ENCODE measurements around the gene GABBR2. TPM values are rescaled to one million over a fixed set of nuclear protein-coding genes. Genes with fewer than 3 reads are reported as not detected.

GABBR2 gene
- polyA plus RNA-seq, 1 of the 3 experiments (the other 2 are of a cell fraction), result not detected

GRCh38 chr9:98627296-98627695, 81.4 kb downstream of the GABBR2 start:
- no peaks in the 10 kb centered on the region for H3K79me2 ChIP-seq (ENCODE audit: insufficient read depth)
- H3K9me2 ChIP-seq, result no peaks in the 10 kb centered on the region
- ChIA-PET POLR2A (no interaction called here), CTCF (interaction anchor here (1.1 kb wide), 1 partner anchor 10 kb away, joined by 7 read pairs; no protein-coding TSS in a partner anchor)
- no peak overlapping the region for H3K9ac ChIP-seq
- no peak overlapping the region for H2AFZ ChIP-seq (ENCODE audit: low read depth)
- peaks cover 15% of the 10 kb centered on the region; the same call in 1 of the 2 replicates for H3K27me3 ChIP-seq (ENCODE audit: insufficient read depth)
- no peaks in the 10 kb centered on the region for H3K4me1 ChIP-seq (ENCODE audit: control insufficient read depth in 1 of 2, insufficient read depth in 2 of 2, low read depth in 1 of 2, low read length in 1 of 2)
- no peaks in the 10 kb centered on the region for H3F3A ChIP-seq (replicated peaks; ENCODE audit: insufficient read depth)
- no peaks in the 10 kb centered on the region for H3K36me3 ChIP-seq (replicated peaks in 1 of 2; ENCODE audit: control insufficient read depth in 1 of 2, insufficient read depth in 2 of 2, low read length in 1 of 2)
- no peak overlapping the region for H3K4me2 ChIP-seq
- no peaks in the 10 kb centered on the region for H3K9me3 ChIP-seq
- H4K20me1 ChIP-seq (ENCODE audit: insufficient read depth), result no peaks in the 10 kb centered on the region
- no peak for TF ChIP-seq MXI1 (IDR thresholded peaks at IDR 0.05; ENCODE audit: low read depth, low read length)
- TF ChIP-seq GABPA (IDR thresholded peaks at IDR 0.05; ENCODE audit: low read depth), result no peak
- no peak for TF ChIP-seq IRF3 (IDR thresholded peaks at IDR 0.05; ENCODE audit: low read depth, low read length)
- TF ChIP-seq SMC3 (IDR thresholded peaks at IDR 0.05; ENCODE audit: low read depth, low read length), result no peak
- no peak for TF ChIP-seq RFX5 (IDR thresholded peaks at IDR 0.05; ENCODE audit: low read length)
- TF ChIP-seq TCF12 (IDR thresholded peaks at IDR 0.05), result no peak
- no peak for DNase-seq
- 51% methylated on average over 6 of the region's 7 CpGs for WGBS (ENCODE audit: low lambda C conversion rate)
- H3K27ac ChIP-seq (ENCODE audit: low read depth in 2 of 2, low read length in 1 of 2), result no peak overlapping the region
- H3K4me3 ChIP-seq (ENCODE audit: low read depth in 2 of 2, low read length in 1 of 2), result no peak overlapping the region

GRCh38 chr9:98625728-98626127, 83.0 kb downstream of the GABBR2 start:
- Histone ChIP-seq H3K9me3 (no peaks in the 10 kb centered on the region), H3K4me2 (no peak overlapping the region), H3K4me3 (ENCODE audit: low read depth in 2 of 2, low read length in 1 of 2) (no peak overlapping the region), H3K9me2 (no peaks in the 10 kb centered on the region), H3F3A (replicated peaks; ENCODE audit: insufficient read depth) (no peaks in the 10 kb centered on the region), H4K20me1 (ENCODE audit: insufficient read depth) (no peaks in the 10 kb centered on the region), H3K79me2 (ENCODE audit: insufficient read depth) (no peaks in the 10 kb centered on the region), H3K27me3 (ENCODE audit: insufficient read depth) (peaks cover 23% of the 10 kb centered on the region), H3K27ac (ENCODE audit: low read depth in 2 of 2, low read length in 1 of 2) (no peak overlapping the region), H3K4me1 (ENCODE audit: control insufficient read depth in 1 of 2, insufficient read depth in 2 of 2, low read depth in 1 of 2, low read length in 1 of 2) (no peaks in the 10 kb centered on the region), H2AFZ (ENCODE audit: low read depth) (no peak overlapping the region), H3K36me3 (replicated peaks in 1 of 2; ENCODE audit: control insufficient read depth in 1 of 2, insufficient read depth in 2 of 2, low read length in 1 of 2) (no peaks in the 10 kb centered on the region), H3K9ac (no peak overlapping the region)
- no peak for DNase-seq
- ChIA-PET CTCF (no interaction called here), POLR2A (no interaction called here)
- WGBS (ENCODE audit: low lambda C conversion rate), result 46% methylated on average over 5 of the region's 5 CpGs
- TF ChIP-seq MAX (IDR thresholded peaks at IDR 0.05; ENCODE audit: low read depth) (no peak), EP300 (IDR thresholded peaks at IDR 0.05; ENCODE audit: borderline replicate concordance in 1 of 2, low read depth in 1 of 2, low read length in 1 of 2) (no peak), TEAD4 (IDR thresholded peaks at IDR 0.05; ENCODE audit: borderline replicate concordance, insufficient read depth) (no peak), SMC3 (IDR thresholded peaks at IDR 0.05; ENCODE audit: low read depth, low read length) (no peak), GATA2 (CRISPR knock-in tag; IDR thresholded peaks at IDR 0.05) (no peak), RFX5 (IDR thresholded peaks at IDR 0.05; ENCODE audit: low read length) (no peak), MEF2A (IDR thresholded peaks at IDR 0.05; ENCODE audit: borderline replicate concordance, low read depth) (no peak), MXI1 (IDR thresholded peaks at IDR 0.05; ENCODE audit: low read depth, low read length) (no peak), RAD21 (IDR thresholded peaks at IDR 0.05; ENCODE audit: low read length) (no peak), JUND (IDR thresholded peaks at IDR 0.05) (no peak), CHD2 (IDR thresholded peaks at IDR 0.05; ENCODE audit: low read length, partially characterized antibody) (no peak), USF2 (IDR thresholded peaks at IDR 0.05; ENCODE audit: borderline replicate concordance, low read depth, low read length) (no peak), TCF12 (IDR thresholded peaks at IDR 0.05) (no peak), USF1 (IDR thresholded peaks at IDR 0.05; ENCODE audit: borderline replicate concordance, low read depth) (no peak), CTCF (IDR thresholded peaks at IDR 0.05) (no peak), REST (IDR thresholded peaks at IDR 0.05; ENCODE audit: low read depth, low read length) (no peak)
